GM23338 (cell line): ENCODE results near the gene PDXK. TPM values are rescaled to one million over a fixed set of nuclear protein-coding genes. Genes with fewer than 3 reads are reported as not detected.

ENCODE experiments used
- ATAC-seq: fragments of 200-7000 bp; cut with Tn5 transposase; 3 replicates; pipeline ENCODE4 v1.9.1; 2020
- DNase-seq: peaks from one replicate; pipeline ENCODE4 v3.0.0-alpha.2; 2015; ENCODE audit warnings: low spot score
- H2AFZ ChIP-seq: fragments of 200-600 bp; sonication (generic); 2 replicates; pipeline ENCODE4 v1.8.0; 2016; ENCODE audit warnings: antibody characterized with exemption, mild to moderate bottlenecking, moderate library complexity
- H3F3A ChIP-seq: fragments of 200-600 bp; sonication (generic); replicated peaks from 2 replicates; pipeline ENCODE4 v1.8.0; 2017; ENCODE audit warnings: antibody characterized with exemption, mixed run types, low read depth
- H3K27ac ChIP-seq: fragments of 200-600 bp; sonication (generic); 2 replicates; pipeline ENCODE4 v1.6.1; 2016; ENCODE audit warnings: low read depth
- H3K27me3 ChIP-seq: fragments of 200-600 bp; sonication (generic); 2 replicates; pipeline ENCODE4 v1.8.0; 2016; ENCODE audit warnings: mild to moderate bottlenecking, mixed run types, moderate library complexity; ENCODE audit not compliant: insufficient read depth
- H3K36me3 ChIP-seq: fragments of 200-600 bp; sonication (generic); 2 replicates; pipeline ENCODE4 v1.8.0; 2016; ENCODE audit warnings: mild to moderate bottlenecking; ENCODE audit not compliant: insufficient read depth
- H3K4me1 ChIP-seq: fragments of 200-600 bp; sonication (generic); 2 replicates; pipeline ENCODE4 v1.8.0; 2016; ENCODE audit warnings: mild to moderate bottlenecking, moderate library complexity; ENCODE audit not compliant: insufficient read depth
- H3K4me2 ChIP-seq: fragments of 200-600 bp; sonication (generic); 2 replicates; pipeline ENCODE4 v1.7.1; 2017; ENCODE audit warnings: mixed run types
- H3K4me3 ChIP-seq: fragments of 200-600 bp; sonication (generic); 2 replicates; pipeline ENCODE4 v1.6.1; 2016; ENCODE audit warnings: mixed run types
- H3K79me2 ChIP-seq: fragments of 200-600 bp; sonication (generic); replicated peaks from 2 replicates; pipeline ENCODE4 v1.8.0; 2017; ENCODE audit warnings: mild to moderate bottlenecking; ENCODE audit not compliant: insufficient read depth
- H3K9me2 ChIP-seq: fragments of 200-600 bp; sonication (generic); 2 replicates; pipeline ENCODE4 v1.8.0; 2017; ENCODE audit not compliant: insufficient read depth
- H4K20me1 ChIP-seq: fragments of 200-600 bp; sonication (generic); replicated peaks from 2 replicates; pipeline ENCODE4 v1.8.0; 2017; ENCODE audit warnings: mild to moderate bottlenecking; ENCODE audit not compliant: insufficient read depth
- H3K27ac Mint-ChIP-seq: 2 replicates; pipeline ENCODE4 v1.8.0; 2020; ENCODE audit warnings: inconsistent platforms, mild to moderate bottlenecking, moderate library complexity, mixed read lengths
- H3K27me3 Mint-ChIP-seq: 3 replicates; pipeline ENCODE4 v1.8.0; 2022; ENCODE audit warnings: low read depth, mild to moderate bottlenecking, moderate library complexity, mixed read lengths, inconsistent platforms; ENCODE audit not compliant: insufficient read depth, poor library complexity
- H3K36me3 Mint-ChIP-seq: 3 replicates; pipeline ENCODE4 v1.8.0; 2021; ENCODE audit warnings: low read depth, mild to moderate bottlenecking, inconsistent platforms, moderate library complexity, mixed read lengths
- H3K4me1 Mint-ChIP-seq: 3 replicates; pipeline ENCODE4 v1.8.0; 2020; ENCODE audit warnings: mild to moderate bottlenecking, inconsistent platforms, mixed read lengths
- H3K4me3 Mint-ChIP-seq: 3 replicates; pipeline ENCODE4 v1.8.0; 2021; ENCODE audit warnings: moderate library complexity, mild to moderate bottlenecking, inconsistent platforms, mixed read lengths
- H3K9me3 Mint-ChIP-seq: 3 replicates; pipeline ENCODE4 v1.8.0; 2020; ENCODE audit warnings: moderate library complexity, mild to moderate bottlenecking, inconsistent platforms, mixed read lengths
- CREB1 ChIP-seq: fragments of 250-450 bp; sonication (Bioruptor Pico); IDR thresholded peaks from 2 replicates; pipeline ENCODE4 v1.5.0; 2020; ENCODE audit warnings: low read depth, mild to moderate bottlenecking, moderate library complexity
- JUNB ChIP-seq: IDR thresholded peaks from one replicate; pipeline ENCODE4 v1.6.1; 2016; ENCODE audit warnings: antibody characterized with exemption; ENCODE audit not compliant: unreplicated experiment
- NANOG ChIP-seq: IDR thresholded peaks from 2 replicates; pipeline ENCODE4 v1.6.1; 2016; ENCODE audit warnings: antibody characterized with exemption, borderline replicate concordance
- POLR2AphosphoS5 ChIP-seq: IDR thresholded peaks from 2 replicates; pipeline ENCODE4 v1.6.1; 2016; ENCODE audit warnings: antibody characterized with exemption, low read depth
- STAT1 ChIP-seq: IDR thresholded peaks from one replicate; pipeline ENCODE4 v1.6.1; 2016; ENCODE audit warnings: antibody characterized with exemption; ENCODE audit not compliant: unreplicated experiment
- polyA plus RNA-seq: library from polyadenylated mRNA; unstranded; fragments of >200 nt; fragmentation: Nextera tagmentation; extraction: Ambion mirVana; gene quantifications from 2 replicates; pipeline ENCODE4 v1.2.1, GENCODE V29; 2016
- total RNA-seq: library from RNA; depleted of rRNA; stranded (reverse); fragments of >200 nt; shearing (Covaris generic); gene quantifications from 2 replicates; pipeline ENCODE4 v1.2.3, GENCODE V29; 2014
- TF ChIP-seq, protein P1 (sequence below): IDR thresholded peaks from one replicate; pipeline ENCODE4 v1.6.1; 2018; ENCODE audit warnings: antibody characterized with exemption; ENCODE audit not compliant: unreplicated experiment
- TF ChIP-seq, protein P2 (sequence below), 2 experiments: fragments of 200-600 bp in 1 of 2; sonication (generic) in 1 of 2; conservative IDR thresholded peaks; 2 replicates each; pipeline versions ENCODE4 v1.5.1 to v1.6.1; 2016 to 2017; ENCODE audit warnings: antibody characterized with exemption in 2 of 2, low read depth in 2 of 2, mild to moderate bottlenecking in 2 of 2, moderate library complexity in 1 of 2
- TF ChIP-seq, protein P3 (sequence below): IDR thresholded peaks from 2 replicates; pipeline ENCODE4 v1.6.1; 2016; ENCODE audit warnings: antibody characterized with exemption

The PDXK gene
- total and polyA plus RNA-seq, 2 experiments from 2014 or later: 53.2 to 66.3 TPM

DNA sequence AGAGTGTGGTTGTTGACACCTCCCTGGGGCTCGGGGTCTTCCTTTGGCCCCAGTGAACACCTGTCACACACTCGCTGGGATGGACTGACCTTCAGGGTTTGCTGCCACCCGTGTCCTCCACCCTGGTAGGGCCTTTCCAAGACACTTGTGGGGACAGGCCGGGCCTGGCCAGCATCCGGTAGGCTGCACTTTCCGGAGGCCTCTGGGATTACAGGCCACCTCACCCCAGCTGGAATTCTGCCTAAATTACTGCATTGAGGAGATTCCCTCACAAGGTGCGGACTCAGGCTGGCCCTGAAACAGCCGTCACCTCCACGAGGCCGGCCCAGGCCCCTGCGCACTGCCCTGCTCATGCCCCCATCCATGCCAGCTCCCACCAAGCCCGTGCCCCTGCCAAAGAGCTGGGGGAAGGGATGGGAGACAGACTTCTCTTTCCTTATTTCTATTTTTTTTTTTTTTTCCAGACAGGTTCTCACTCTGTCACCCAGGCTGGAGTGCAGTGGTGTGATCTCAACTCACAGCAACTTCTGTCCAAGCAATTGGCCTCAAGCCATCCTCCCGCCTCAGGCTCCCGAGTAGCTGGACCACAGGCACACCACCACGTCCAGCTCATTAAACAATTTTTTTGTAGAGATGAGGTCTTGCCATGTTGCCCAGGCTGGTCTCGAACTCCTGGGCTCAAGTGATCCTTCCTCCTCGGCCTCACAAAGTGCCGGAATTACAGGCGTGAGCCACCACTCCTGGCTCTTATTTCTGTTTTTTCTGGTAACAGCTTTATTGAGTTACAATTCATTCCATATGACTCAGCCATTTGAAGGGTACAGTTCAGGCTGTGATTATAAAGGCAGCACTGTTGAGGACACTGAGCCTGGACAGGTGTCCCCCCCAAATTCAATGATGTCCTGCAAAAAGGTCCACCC is 45.9 kb downstream of the PDXK start (continued):
- TF ChIP-seq, protein P1, sequence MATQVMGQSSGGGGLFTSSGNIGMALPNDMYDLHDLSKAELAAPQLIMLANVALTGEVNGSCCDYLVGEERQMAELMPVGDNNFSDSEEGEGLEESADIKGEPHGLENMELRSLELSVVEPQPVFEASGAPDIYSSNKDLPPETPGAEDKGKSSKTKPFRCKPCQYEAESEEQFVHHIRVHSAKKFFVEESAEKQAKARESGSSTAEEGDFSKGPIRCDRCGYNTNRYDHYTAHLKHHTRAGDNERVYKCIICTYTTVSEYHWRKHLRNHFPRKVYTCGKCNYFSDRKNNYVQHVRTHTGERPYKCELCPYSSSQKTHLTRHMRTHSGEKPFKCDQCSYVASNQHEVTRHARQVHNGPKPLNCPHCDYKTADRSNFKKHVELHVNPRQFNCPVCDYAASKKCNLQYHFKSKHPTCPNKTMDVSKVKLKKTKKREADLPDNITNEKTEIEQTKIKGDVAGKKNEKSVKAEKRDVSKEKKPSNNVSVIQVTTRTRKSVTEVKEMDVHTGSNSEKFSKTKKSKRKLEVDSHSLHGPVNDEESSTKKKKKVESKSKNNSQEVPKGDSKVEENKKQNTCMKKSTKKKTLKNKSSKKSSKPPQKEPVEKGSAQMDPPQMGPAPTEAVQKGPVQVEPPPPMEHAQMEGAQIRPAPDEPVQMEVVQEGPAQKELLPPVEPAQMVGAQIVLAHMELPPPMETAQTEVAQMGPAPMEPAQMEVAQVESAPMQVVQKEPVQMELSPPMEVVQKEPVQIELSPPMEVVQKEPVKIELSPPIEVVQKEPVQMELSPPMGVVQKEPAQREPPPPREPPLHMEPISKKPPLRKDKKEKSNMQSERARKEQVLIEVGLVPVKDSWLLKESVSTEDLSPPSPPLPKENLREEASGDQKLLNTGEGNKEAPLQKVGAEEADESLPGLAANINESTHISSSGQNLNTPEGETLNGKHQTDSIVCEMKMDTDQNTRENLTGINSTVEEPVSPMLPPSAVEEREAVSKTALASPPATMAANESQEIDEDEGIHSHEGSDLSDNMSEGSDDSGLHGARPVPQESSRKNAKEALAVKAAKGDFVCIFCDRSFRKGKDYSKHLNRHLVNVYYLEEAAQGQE: no peak
- TF ChIP-seq, protein P2, sequence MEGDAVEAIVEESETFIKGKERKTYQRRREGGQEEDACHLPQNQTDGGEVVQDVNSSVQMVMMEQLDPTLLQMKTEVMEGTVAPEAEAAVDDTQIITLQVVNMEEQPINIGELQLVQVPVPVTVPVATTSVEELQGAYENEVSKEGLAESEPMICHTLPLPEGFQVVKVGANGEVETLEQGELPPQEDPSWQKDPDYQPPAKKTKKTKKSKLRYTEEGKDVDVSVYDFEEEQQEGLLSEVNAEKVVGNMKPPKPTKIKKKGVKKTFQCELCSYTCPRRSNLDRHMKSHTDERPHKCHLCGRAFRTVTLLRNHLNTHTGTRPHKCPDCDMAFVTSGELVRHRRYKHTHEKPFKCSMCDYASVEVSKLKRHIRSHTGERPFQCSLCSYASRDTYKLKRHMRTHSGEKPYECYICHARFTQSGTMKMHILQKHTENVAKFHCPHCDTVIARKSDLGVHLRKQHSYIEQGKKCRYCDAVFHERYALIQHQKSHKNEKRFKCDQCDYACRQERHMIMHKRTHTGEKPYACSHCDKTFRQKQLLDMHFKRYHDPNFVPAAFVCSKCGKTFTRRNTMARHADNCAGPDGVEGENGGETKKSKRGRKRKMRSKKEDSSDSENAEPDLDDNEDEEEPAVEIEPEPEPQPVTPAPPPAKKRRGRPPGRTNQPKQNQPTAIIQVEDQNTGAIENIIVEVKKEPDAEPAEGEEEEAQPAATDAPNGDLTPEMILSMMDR (conservative IDR thresholded peaks at IDR 0.05; ENCODE audit: low read depth in 2 of 2): no peak
- TF ChIP-seq POLR2AphosphoS5 (no peak), CREB1 (CRISPR knock-in tag) (no peak), NANOG (no peak), JUNB (no peak)
- TF ChIP-seq, protein P3, sequence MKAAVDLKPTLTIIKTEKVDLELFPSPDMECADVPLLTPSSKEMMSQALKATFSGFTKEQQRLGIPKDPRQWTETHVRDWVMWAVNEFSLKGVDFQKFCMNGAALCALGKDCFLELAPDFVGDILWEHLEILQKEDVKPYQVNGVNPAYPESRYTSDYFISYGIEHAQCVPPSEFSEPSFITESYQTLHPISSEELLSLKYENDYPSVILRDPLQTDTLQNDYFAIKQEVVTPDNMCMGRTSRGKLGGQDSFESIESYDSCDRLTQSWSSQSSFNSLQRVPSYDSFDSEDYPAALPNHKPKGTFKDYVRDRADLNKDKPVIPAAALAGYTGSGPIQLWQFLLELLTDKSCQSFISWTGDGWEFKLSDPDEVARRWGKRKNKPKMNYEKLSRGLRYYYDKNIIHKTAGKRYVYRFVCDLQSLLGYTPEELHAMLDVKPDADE: no peak

DNA sequence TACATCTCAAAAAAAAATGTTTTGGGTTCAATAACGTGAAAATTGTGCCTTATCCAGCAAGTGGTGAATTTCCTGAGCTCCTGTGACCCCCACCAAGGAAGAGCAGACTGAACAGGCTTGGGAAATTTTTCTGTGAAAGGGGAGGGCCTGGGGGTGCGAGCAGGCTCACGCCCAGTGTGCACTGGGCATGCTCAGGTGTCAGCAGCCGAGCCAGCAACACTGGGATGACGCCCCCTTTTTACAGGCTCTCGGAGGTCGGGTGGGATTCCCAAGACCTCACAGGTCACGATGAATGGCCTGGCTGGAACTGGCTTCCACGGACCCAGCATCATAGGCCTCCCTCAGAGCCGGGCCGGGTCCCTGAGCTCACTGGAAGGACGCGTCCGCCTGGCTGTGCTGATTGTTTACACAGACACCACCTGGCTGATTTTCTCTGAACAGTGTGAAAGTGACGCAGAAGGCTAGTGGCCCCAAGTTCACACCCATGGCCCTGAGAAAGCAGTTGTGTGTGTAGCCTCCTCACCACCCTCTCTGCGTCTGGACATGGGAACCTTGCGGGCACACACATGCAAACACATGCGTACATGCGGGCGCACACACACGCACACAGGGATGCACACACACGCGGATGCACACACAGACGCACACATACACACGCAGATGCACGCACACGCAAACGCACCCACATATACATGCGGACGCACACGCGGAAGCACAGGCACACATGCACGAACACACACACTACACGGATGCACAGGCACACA is 48.0 kb downstream of the PDXK start:
- Mint-ChIP-seq H3K27me3 (peaks cover 13% of the 10 kb centered on the region), H3K4me1 (peaks cover 36% of the 10 kb centered on the region), H3K36me3 (peaks cover 14% of the 10 kb centered on the region), H3K9me3 (no peaks in the 10 kb centered on the region), H3K27ac (peak overlapping the region; percentile 95), H3K4me3 (no peak overlapping the region)
- Histone ChIP-seq H3F3A (no peaks in the 10 kb centered on the region), H4K20me1 (no peaks in the 10 kb centered on the region), H3K4me3 (no peak overlapping the region), H3K27ac (peak overlapping the region; percentile 63; the same call in 1 of the 2 replicates), H3K79me2 (no peaks in the 10 kb centered on the region), H2AFZ (no peak overlapping the region), H3K27me3 (no peaks in the 10 kb centered on the region), H3K36me3 (no peaks in the 10 kb centered on the region), H3K4me2 (no peak overlapping the region), H3K4me1 (peaks cover 15% of the 10 kb centered on the region), H3K9me2 (no peaks in the 10 kb centered on the region)
- no peak for ATAC-seq
- no peak for DNase-seq
- TF ChIP-seq STAT1 (no peak), POLR2AphosphoS5 (no peak), NANOG (no peak)
- TF ChIP-seq, protein P1: no peak
- TF ChIP-seq, protein P2 (conservative IDR thresholded peaks at IDR 0.05; ENCODE audit: low read depth in 2 of 2): no peak
